ENCODE data around the gene SNAP23.

- TF ChIP-seq, protein P1, sequence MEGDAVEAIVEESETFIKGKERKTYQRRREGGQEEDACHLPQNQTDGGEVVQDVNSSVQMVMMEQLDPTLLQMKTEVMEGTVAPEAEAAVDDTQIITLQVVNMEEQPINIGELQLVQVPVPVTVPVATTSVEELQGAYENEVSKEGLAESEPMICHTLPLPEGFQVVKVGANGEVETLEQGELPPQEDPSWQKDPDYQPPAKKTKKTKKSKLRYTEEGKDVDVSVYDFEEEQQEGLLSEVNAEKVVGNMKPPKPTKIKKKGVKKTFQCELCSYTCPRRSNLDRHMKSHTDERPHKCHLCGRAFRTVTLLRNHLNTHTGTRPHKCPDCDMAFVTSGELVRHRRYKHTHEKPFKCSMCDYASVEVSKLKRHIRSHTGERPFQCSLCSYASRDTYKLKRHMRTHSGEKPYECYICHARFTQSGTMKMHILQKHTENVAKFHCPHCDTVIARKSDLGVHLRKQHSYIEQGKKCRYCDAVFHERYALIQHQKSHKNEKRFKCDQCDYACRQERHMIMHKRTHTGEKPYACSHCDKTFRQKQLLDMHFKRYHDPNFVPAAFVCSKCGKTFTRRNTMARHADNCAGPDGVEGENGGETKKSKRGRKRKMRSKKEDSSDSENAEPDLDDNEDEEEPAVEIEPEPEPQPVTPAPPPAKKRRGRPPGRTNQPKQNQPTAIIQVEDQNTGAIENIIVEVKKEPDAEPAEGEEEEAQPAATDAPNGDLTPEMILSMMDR (IDR thresholded peaks at IDR 0.05): no peak
- TF ChIP-seq POLR2AphosphoS5 (IDR thresholded peaks at IDR 0.05): no peak
Observed at GRCh38 chr15:42465520-42466259, 29.7 kb upstream of the SNAP23 start.

All from sigmoid colon (tissue), 4 donors.